SU-DHL-6 (cell line): ENCODE data around the gene CEACAM6.
"Not testable (repeated sequence)": the region's sequence is repeated elsewhere in the genome, so short reads cannot be mapped to it uniquely, and the experiment has no call there.

Experiments
- H2AFZ ChIP-seq: fragments of 200-600 bp; sonication (generic); 2 replicates; pipeline ENCODE4 v1.6.1; 2014; ENCODE audit warnings: low read depth, mild to moderate bottlenecking, moderate library complexity, mixed read lengths, antibody characterized with exemption, low read length; ENCODE audit not compliant: severe bottlenecking
- H3F3A ChIP-seq: fragments of 200-600 bp; shearing (Covaris generic); 2 replicates; pipeline ENCODE4 v1.6.0; 2016; ENCODE audit warnings: antibody characterized with exemption, mild to moderate bottlenecking; ENCODE audit not compliant: insufficient read depth
- H3K27ac ChIP-seq: fragments of 200-600 bp; sonication (generic); 2 replicates; pipeline ENCODE4 v1.5.1; 2016; ENCODE audit warnings: low read depth, mild to moderate bottlenecking, low read length, moderate library complexity, mixed read lengths
- H3K27me3 ChIP-seq: fragments of 200-600 bp; sonication (generic), shearing (Covaris generic); 2 replicates; pipeline ENCODE4 v1.6.0; 2014; ENCODE audit warnings: mild to moderate bottlenecking, low read length
- H3K36me3 ChIP-seq: fragments of 200-600 bp; sonication (generic); 2 replicates; pipeline ENCODE4 v1.6.1; 2014; ENCODE audit warnings: mild to moderate bottlenecking, low read length, mixed read lengths
- H3K4me2 ChIP-seq: fragments of 300-600, 200-600 bp; shearing (Covaris generic), sonication (generic); 2 replicates; pipeline ENCODE4 v1.6.0; 2014; ENCODE audit warnings: low read length, low read depth, mild to moderate bottlenecking; ENCODE audit not compliant: poor library complexity, severe bottlenecking
- H3K4me3 ChIP-seq: fragments of 200-600 bp; sonication (generic); 2 replicates; pipeline ENCODE4 v1.5.1; 2014; ENCODE audit warnings: antibody characterized with exemption, low read length, mild to moderate bottlenecking, mixed read lengths; ENCODE audit not compliant: insufficient read depth, poor library complexity, severe bottlenecking
- H3K79me2 ChIP-seq: fragments of 200-600 bp; sonication (generic); 2 replicates; pipeline ENCODE4 v1.6.1; 2014; ENCODE audit warnings: mild to moderate bottlenecking, low read length, moderate library complexity; ENCODE audit not compliant: insufficient read depth
- H3K9ac ChIP-seq: fragments of 200-600 bp; sonication (generic); 2 replicates; pipeline ENCODE4 v1.7.0; 2014; ENCODE audit warnings: mild to moderate bottlenecking, low read length
- H3K9me2 ChIP-seq: fragments of 200-600 bp; sonication (generic); replicated peaks from 2 replicates; pipeline ENCODE4 v1.6.1; 2014; ENCODE audit warnings: low read length; ENCODE audit not compliant: insufficient read depth
- H3K9me3 ChIP-seq: fragments of 200-600 bp; sonication (generic); 2 replicates; pipeline ENCODE4 v1.6.1; 2014; ENCODE audit warnings: low read length, mixed read lengths; ENCODE audit not compliant: insufficient read depth
- H4K20me1 ChIP-seq: fragments of 200-600 bp; sonication (generic); 2 replicates; pipeline ENCODE4 v1.6.1; 2014; ENCODE audit warnings: low read depth, mild to moderate bottlenecking, antibody characterized with exemption, low read length, moderate library complexity, mixed read lengths
- EZH2phosphoT487 ChIP-seq: fragments of 200-600 bp; sonication (generic), shearing (Covaris generic); conservative IDR thresholded peaks from 2 replicates; pipeline ENCODE4 v1.6.1; 2018; ENCODE audit warnings: mild to moderate bottlenecking, antibody characterized with exemption, low read length, moderate library complexity, mixed read lengths
- TF ChIP-seq, protein P1 (sequence below): fragments of 200-600 bp; sonication (generic); IDR thresholded peaks from one replicate; pipeline ENCODE4 v1.5.1; 2017; ENCODE audit warnings: antibody characterized with exemption, mild to moderate bottlenecking, low read length, moderate library complexity; ENCODE audit not compliant: insufficient read depth, poor library complexity, severe bottlenecking

The CEACAM6 gene

DNA sequence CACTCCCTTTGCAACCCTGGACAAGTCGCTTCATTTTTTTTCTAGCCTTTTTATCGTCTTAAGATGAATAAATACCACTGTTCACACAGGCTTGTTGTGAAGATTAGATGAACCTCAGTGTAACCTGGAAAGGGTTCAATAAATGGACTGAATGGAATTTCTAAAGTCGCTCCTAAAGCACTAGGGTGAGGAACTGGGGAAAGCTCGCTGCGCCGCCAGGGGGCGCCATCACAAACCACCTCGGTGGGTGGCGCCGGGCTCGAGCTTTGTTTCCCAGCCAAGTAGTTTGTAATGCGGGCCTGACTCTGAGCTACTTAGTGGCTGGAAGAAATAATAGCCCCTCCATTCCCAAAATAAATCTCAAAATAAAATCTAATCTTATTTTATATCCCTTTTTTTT lies 2.2 kb upstream of the CEACAM6 start:
- Histone ChIP-seq H3K79me2 (no peaks in the 10 kb centered on the region), H3K9ac (no peak overlapping the region), H3K4me2 (no peak overlapping the region), H2AFZ (no peak overlapping the region), H3K27me3 (no peaks in the 10 kb centered on the region), H4K20me1 (no peaks in the 10 kb centered on the region), H3K9me2 (no peaks in the 10 kb centered on the region), H3K36me3 (no peaks in the 10 kb centered on the region), H3K4me3 (no peak overlapping the region), H3K9me3 (no peaks in the 10 kb centered on the region), H3F3A (no peaks in the 10 kb centered on the region), H3K27ac (no peak overlapping the region)
- no peak for TF ChIP-seq EZH2phosphoT487
- TF ChIP-seq, protein P1, sequence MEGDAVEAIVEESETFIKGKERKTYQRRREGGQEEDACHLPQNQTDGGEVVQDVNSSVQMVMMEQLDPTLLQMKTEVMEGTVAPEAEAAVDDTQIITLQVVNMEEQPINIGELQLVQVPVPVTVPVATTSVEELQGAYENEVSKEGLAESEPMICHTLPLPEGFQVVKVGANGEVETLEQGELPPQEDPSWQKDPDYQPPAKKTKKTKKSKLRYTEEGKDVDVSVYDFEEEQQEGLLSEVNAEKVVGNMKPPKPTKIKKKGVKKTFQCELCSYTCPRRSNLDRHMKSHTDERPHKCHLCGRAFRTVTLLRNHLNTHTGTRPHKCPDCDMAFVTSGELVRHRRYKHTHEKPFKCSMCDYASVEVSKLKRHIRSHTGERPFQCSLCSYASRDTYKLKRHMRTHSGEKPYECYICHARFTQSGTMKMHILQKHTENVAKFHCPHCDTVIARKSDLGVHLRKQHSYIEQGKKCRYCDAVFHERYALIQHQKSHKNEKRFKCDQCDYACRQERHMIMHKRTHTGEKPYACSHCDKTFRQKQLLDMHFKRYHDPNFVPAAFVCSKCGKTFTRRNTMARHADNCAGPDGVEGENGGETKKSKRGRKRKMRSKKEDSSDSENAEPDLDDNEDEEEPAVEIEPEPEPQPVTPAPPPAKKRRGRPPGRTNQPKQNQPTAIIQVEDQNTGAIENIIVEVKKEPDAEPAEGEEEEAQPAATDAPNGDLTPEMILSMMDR, result peak; percentile 86

- no peak for TF ChIP-seq EZH2phosphoT487
- TF ChIP-seq, protein P1, result peak; percentile 83
- no peaks in the 10 kb centered on the region for H3K9me3 ChIP-seq
- H3K9me2 ChIP-seq, result no peaks in the 10 kb centered on the region
- no peak overlapping the region for H2AFZ ChIP-seq
- H4K20me1 ChIP-seq, result no peaks in the 10 kb centered on the region
- H3K9ac ChIP-seq, result no peak overlapping the region
- H3K27me3 ChIP-seq, result no peaks in the 10 kb centered on the region
- no peaks in the 10 kb centered on the region for H3K79me2 ChIP-seq
- no peak overlapping the region for H3K4me2 ChIP-seq
- no peaks in the 10 kb centered on the region for H3K36me3 ChIP-seq
- H3F3A ChIP-seq, result no peaks in the 10 kb centered on the region
- no peak overlapping the region for H3K4me3 ChIP-seq
- H3K27ac ChIP-seq, result no peak overlapping the region
These were observed 1.3 kb upstream of the CEACAM6 start for GRCh38 chr19:41753936-41754529.

GRCh38 chr19:41758846-41759245 lies 3.5 kb downstream of the CEACAM6 start:
- no peak overlapping the region for H2AFZ ChIP-seq
- no peaks in the 10 kb centered on the region for H3F3A ChIP-seq
- H3K9me2 ChIP-seq, result no peaks in the 10 kb centered on the region
- H4K20me1 ChIP-seq, result no peaks in the 10 kb centered on the region
- H3K4me2 ChIP-seq, result no peak overlapping the region
- no peaks in the 10 kb centered on the region for H3K79me2 ChIP-seq
- no peaks in the 10 kb centered on the region for H3K27me3 ChIP-seq
- H3K9me3 ChIP-seq, result no peaks in the 10 kb centered on the region
- TF ChIP-seq EZH2phosphoT487, result no peak
- H3K4me3 ChIP-seq, result no peak overlapping the region
- no peak overlapping the region for H3K27ac ChIP-seq
- H3K36me3 ChIP-seq, result no peaks in the 10 kb centered on the region
- no peak overlapping the region for H3K9ac ChIP-seq

DNA sequence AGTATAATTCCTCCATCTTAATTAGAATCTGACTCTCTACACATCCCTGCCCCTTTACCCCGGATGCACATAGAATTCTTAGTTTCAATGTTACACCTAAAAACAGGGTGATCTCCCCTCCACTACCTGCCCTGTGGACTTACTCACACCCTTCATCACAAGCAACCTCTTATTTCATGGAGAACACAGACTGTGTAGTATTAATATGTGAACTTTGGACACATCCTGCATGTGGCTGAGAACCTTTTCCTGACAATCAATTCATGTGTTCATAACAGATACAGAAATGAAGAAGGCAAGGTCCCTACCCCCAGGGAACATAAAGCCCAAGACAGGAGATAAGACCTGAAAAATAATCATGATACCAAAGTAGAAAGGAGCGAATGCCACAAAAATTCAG lies 11.8 kb downstream of the CEACAM6 start:
- no peak overlapping the region for H3K27ac ChIP-seq
- H2AFZ ChIP-seq, result no peak overlapping the region
- no peaks in the 10 kb centered on the region for H4K20me1 ChIP-seq
- no peaks in the 10 kb centered on the region for H3F3A ChIP-seq
- no peak overlapping the region for H3K4me2 ChIP-seq
- TF ChIP-seq EZH2phosphoT487, result no peak
- TF ChIP-seq, protein P1, result no peak
- H3K9me3 ChIP-seq, result no peaks in the 10 kb centered on the region
- no peaks in the 10 kb centered on the region for H3K79me2 ChIP-seq
- no peak overlapping the region for H3K4me3 ChIP-seq
- no peak overlapping the region for H3K9ac ChIP-seq
- no peaks in the 10 kb centered on the region for H3K9me2 ChIP-seq
- H3K27me3 ChIP-seq, result no peaks in the 10 kb centered on the region
- H3K36me3 ChIP-seq, result no peaks in the 10 kb centered on the region

GRCh38 chr19:41768105-41768504 lies 12.8 kb downstream of the CEACAM6 start:
- not testable (repeated sequence) for H4K20me1 ChIP-seq, H3K4me2 ChIP-seq, H3K9me2 ChIP-seq, H3K27me3 ChIP-seq, H3K36me3 ChIP-seq, H2AFZ ChIP-seq, H3F3A ChIP-seq, H3K27ac ChIP-seq, H3K9me3 ChIP-seq, H3K4me3 ChIP-seq, H3K79me2 ChIP-seq, H3K9ac ChIP-seq
